ENCODE results near the gene MRPS12. TPM values are rescaled to one million over a fixed set of nuclear protein-coding genes. Genes with fewer than 3 reads are reported as not detected.
"Not testable (repeated sequence)": the region's sequence is repeated elsewhere in the genome, so short reads cannot be mapped to it uniquely, and the experiment has no call there.

Gene MRPS12
- total RNA-seq, 1 experiment from 2014 or later = 43.6 TPM

DNA sequence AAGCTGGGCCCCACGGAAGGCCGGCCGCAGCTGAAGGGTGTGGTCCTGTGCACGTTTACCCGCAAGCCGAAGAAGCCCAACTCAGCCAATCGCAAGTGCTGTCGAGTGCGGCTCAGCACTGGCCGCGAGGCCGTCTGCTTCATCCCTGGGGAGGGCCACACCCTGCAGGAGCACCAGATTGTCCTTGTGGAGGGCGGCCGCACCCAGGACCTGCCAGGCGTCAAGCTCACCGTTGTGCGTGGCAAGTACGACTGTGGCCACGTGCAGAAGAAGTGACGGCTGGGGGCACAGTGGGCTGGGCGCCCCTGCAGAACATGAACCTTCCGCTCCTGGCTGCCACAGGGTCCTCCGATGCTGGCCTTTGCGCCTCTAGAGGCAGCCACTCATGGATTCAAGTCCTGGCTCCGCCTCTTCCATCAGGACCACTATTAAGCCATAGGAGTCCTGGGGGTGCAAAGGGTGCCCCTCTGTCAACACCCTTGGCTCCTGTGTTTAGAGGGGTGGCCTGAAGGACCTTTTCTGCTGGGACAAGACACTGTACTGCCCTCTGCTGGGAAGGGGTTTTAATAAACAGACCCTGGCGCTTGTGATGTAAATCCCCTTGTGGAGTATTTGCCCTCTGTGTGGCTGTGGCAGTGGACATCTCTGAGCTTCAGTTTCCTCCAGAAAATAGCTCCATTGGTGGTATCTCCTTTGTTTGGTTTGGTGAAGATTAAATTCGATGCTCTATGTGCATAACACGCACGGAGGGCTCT lies 1.9 kb downstream of the MRPS12 start:
- no peak for DNase-seq (ENCODE audit: extremely low read depth, low read depth)

DNA sequence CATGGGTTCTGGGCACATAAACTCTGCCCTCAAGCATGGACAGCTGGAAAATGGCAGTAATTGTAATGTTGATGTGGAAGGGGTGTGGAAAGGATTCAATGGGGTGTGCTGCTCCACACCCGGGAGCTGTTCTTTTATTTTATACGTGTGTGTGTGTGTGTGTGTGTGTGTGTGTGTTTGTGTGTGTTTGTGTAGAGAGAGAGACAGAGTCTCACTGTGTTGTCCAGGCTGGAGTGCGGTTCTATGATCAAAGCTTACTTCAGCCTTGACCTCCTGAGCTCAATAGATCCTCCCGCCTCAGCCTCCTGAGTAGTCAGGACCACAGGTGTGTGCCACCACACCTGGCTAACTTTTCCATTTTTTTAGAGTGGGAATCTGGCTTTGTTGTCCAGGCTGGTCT lies 2.8 kb downstream of the MRPS12 start:
- DNase-seq (ENCODE audit: extremely low read depth, low read depth) = no peak

DNA sequence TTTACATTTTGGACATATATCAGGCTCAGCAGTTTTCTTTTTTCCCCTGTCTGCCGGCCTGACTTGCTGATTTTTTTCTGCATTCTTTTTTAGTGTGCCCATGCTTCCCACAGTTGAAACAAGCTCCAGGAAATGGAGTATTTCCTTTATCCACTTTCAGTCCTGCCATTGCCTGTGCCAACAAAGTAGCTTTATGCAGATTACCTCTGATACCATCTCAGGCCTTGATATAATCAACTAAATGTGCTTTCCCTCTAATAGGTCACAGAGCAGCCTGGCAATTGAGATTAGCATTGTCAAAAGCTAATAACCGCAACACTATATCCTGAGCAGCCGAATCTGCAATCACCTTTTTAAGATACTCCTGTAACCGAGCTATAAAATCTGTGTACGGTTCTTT lies 9.2 kb downstream of the MRPS12 start:
- DNase-seq (ENCODE audit: extremely low read depth, low read depth) = no peak

DNA sequence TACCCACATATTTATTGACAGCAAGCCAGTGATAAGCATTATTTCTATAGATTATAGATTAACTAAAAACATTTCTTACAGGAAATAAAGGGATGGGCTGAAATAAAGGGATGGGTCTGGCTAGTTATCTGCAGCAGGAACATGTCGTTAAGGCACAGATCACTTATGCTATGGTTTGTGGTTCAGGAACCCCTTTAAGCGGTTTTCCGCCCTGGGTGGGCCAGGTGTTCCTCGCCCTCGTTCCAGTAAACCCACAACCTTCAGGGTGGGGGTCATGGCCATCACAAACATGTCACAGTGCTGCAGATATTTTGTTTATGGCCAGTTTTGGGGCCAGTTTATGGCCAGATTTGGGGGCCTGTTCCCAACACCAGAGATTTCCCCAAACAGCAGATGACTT lies 10.7 kb downstream of the MRPS12 start:
- not testable (repeated sequence) for DNase-seq (ENCODE audit: extremely low read depth, low read depth)

DNA sequence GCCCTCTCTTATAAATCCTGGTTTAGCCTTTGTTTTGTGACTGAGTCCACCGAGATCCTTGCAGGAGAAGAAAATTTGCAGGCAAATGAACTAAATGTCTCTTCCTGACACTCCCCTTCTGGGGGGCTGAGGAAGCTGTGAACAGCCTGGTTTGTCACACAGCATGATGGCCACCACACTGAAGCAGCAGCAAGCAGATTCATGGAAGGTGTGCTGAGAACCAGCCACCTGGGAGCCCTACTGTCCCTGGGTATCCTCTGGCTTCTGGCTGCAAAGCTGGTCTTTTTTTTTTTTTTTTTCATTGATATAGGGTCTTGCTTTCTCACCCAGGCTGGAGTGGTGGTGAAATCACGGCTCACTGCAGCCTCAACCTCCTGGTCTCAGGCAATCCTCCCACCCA lies 11.2 kb downstream of the MRPS12 start:
- DNase-seq (ENCODE audit: extremely low read depth, low read depth) = no peak

DNA sequence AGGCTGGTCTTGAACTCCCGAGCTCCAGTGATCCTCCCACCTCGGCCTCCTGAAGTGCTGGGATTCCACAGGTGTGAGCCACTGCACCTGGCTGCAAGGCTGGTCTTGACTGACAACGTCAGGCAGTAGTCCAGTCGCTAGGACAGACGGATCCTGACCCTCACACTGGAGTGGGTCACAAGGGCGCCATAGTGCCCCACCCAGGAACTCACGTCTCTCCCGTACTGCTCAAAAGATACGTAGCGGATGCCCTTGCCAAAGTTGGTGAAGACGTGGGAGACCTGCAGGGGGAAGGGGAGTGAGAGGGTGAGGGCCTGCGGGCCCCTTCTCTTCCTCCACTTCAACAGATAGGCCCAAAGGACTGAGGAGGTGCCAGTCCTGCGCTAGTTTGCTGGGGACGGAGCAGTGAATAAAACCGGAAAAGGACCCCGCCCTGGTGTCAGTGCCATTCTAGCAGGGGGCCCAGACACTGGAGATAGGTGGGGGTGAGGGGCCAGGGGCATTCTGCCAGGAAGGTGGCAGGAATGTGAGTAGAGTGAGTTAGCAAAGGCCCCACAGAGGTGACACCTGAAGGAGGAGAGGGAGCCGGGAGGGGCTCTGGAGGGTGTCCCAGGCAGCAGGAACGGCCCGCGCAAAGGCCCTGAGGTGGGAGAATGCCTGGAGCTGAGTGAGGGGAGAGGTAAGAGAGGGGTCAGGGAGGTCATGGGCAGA lies 11.9 kb downstream of the MRPS12 start:
- no peak for DNase-seq (ENCODE audit: extremely low read depth, low read depth)

DNA sequence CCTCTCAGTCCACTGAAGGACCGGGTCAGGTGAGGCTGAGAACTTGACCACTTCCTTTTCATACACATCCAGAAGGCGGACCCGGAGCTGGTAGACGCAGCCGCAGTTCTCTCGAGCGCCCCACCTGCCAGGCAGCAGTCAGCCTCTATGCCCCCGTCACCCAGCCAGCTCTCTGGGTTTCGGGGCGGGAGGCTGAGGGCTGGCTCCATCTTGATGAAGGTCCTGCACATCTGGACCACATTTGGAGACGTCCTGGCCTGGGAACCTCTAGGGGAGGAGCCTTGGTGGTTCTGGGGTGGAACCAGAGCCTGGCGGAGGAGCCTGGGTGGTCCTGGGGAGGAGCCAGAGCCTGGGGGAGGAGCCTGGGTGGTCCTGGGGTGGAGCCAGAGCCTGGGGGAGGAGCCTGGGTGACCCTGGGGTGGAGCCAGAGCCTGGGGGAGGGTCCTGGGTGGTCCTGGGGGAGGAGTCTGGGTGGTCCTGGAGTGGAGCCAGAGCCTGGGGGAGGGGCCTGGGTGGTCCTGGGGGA lies 14.3 kb downstream of the MRPS12 start:
- no peak for DNase-seq (ENCODE audit: extremely low read depth, low read depth)

DNA sequence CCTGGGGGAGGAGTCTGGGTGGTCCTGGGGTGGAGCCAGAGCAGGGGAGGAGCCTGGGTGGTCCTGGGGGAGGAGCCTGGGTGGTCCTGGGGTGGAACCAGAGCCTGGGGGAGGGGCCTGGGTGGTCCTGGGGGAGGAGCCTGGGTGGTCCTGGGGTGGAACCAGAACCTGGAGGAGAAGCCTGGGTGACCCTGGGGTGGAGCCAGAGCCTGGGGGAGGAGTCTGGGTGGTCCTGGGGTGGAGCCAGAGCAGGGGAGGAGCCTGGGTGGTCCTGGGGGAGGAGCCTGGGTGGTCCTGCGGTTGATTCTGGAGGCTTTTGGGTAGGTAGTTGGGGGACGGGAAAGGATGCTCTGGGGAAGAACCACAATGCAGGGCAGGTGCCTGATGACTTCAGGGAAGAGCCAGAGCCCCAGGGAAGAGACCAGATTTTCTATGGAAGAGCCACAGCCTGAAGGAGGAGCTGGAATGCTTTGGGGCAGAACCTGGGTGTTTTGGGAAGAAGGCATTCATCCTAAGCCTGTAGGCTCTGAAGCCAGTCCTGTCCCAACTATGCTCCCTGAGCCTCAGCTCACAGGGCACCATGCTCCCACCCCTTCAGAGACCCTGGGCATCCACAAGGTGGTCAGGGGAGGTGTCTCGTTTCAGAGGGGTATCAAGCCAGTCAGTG lies 15.0 kb downstream of the MRPS12 start:
- no peak for DNase-seq (ENCODE audit: extremely low read depth, low read depth)

DNA sequence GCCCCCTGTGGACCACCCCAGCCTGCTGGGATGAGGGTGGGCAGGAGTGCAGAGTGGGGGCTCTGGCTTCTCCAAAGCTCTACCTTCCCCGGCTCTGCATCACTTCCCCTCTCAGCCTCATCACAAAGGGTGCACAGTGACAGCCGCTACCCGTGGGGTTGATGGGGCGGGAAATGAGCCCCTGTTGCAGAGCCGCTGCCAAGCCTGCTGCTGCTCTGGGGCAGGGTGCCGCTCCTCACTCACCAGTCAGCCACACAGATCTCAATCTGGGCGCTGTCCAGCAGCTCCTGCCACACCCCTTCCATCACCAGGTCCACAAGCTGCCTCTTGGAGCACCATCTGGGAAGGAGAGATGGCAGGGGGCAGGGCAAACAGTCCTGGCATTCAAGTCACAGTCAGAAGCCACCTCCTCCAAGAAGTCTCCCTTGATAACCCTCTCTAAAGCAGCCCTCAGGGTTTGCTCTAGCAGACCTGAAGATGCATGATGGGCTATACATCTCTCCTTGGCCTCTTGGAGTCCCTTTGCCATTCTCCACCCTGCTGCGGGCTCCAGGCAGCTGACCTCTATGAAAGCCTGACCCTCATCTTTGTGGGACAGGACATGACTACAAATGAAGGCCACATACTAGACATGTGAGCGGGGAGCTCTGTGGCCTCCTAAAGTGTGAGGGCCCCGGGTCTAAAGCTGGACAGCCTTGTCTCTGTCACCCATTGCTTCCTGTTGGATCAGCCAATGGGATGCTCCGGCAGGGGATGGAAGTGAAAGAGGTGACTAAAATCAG lies 15.7 kb downstream of the MRPS12 start:
- no peak for DNase-seq (ENCODE audit: extremely low read depth, low read depth)

DNA sequence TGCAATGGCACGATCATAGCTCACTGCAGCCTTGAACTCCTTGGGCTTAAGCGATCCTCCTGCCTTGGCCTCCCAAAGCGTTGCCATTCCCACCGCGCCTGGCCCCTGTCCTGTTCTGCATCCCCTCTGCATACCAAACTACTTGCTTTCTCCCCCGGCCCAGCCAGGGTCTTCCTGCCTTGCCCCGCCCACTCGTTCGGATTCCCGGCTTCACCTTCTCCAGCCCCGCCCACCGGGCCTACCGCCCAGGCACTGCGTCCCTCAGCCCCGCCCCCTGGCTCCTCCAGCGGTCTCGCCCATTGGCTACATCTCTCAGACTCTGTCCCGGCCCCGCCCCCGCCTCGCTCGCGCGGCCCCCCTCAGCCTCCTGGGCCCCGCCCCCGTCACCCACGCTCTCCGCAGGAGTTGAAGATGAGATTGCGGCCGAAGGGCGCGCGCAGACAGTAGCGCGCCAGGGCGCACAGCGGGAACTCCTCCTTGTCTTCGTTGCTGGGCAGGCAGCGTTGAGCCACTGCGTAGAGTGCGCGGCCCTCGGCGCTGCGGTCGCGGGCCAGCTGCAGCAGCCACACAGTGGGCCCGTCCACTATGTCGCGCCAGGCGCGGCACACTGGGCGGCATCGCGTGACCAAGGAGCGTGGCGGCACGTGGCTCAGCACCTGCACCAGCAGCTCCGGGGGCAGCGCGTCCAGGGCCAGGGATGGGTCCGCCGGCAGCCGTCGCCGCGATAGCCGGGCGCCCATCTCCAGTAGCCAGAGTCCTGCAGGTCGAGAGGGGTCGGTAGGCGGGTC lies 19.0 kb downstream of the MRPS12 start:
- DNase-seq (ENCODE audit: extremely low read depth, low read depth) = peak; percentile 66

DNA sequence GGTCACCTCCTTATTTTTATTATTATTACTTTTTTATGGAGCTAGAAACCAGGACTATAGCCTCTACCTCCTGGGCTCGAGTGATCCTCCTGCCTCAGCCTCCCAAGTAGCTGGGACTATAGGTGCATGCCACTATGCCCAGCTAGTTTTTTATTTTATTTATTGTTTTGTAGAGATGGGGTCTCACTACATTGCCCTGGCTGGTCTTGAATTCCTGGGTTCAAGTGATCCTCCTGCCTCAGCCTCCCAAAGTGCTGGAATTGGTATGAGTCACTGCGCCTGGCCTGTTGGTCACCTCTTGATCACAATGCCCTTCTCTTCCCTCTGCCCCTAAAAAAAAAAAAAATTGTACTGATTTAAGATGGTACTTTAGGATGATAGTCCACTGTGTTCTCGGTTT lies 20.4 kb downstream of the MRPS12 start:
- no peak for DNase-seq (ENCODE audit: extremely low read depth, low read depth)

DNA sequence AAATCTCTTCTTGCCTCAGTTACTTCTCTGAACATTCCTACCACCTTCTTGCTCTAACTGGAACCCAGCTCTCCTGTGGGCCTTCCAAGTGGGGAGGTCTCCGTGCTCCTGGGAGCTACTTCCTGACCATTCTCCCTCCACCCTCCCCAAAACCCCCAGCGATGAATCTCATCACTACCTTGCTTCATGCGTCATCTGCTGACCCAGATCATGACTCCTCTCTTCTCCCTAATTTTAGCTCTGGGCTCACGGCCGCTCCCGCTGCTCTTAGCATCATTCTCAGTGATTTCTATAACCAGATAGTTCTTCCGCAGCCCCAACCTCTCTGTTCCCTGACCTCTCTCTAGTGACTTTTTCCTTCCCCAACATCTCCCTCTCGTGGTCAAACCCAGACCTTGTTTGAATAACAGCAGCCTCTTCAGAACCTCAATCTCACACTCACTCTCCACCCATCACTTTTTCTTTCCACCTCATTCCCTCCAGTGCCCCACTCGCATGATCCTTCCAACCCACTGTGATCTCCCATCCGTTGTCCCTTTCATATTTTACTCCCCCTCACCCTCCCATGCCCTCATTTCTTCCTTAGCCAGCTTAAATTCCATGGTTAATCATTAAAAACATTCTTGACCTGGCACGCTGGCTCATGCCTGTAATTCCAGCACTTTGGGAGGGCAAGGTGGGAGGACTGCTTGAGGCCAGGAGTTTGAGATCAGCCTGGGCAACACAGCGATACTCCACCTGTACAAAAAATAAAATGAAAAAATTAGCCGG lies 21.8 kb downstream of the MRPS12 start:
- DNase-seq (ENCODE audit: extremely low read depth, low read depth) = peak; percentile 63

DNA sequence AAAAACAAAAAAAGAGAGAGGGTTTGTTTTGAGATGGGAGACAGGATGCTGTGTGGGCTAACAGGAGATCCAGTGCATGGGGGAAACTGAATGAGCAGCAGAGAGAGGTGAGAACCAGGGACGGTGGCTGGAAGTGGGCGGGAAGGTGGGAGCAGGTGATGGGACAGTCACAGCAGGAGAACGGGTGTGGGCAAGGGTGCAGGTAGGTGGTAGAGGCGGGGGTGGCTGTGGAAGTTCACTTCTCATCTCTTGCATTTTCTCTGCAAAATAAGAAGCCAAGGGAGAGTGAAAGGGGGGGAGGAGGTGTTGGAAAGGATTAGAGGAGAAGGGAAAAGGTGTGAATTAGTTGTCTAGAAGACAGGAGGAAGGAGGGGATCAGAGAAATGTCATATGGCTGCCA lies 22.9 kb downstream of the MRPS12 start:
- DNase-seq (ENCODE audit: extremely low read depth, low read depth) = no peak

DNA sequence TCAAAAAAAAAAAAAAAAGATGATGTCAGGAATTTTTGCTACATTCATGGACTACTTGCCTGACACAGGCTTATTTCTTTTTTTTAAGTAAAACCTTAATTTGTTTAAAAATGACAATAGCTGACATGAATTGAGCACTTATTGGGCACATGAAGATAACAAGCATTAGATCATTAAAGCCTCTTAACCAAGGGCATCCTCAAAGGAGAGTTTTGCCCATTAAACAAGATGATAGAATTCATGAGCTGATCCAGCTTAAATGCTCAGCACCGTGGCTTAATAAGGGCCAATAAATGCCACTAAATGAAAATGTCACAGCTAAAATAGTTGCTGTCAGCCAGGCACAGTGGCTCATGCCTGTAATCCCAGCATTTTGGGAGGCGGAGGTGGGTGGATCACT lies 25.5 kb downstream of the MRPS12 start:
- no peak for DNase-seq (ENCODE audit: extremely low read depth, low read depth)

DNA sequence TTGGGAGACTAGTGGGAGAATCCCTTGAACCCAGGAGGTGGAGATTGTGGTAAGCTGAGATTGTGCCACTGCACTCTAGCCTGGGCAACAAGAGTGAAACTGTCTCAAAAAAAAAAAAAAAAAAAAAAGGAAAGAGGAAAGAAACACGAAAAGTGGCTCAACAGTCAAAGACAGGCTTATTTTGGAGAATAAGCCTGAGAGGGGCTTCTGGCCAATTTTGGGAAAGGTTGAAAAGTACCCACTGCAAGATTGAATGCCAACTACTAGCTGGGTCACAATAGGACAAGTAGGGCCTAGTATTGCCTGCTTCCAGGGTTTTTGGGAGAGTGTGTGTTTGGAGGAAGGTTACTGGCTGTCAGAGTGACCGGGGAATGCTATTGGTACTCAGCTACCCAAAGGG lies 27.6 kb downstream of the MRPS12 start:
- DNase-seq (ENCODE audit: extremely low read depth, low read depth) = no peak

DNA sequence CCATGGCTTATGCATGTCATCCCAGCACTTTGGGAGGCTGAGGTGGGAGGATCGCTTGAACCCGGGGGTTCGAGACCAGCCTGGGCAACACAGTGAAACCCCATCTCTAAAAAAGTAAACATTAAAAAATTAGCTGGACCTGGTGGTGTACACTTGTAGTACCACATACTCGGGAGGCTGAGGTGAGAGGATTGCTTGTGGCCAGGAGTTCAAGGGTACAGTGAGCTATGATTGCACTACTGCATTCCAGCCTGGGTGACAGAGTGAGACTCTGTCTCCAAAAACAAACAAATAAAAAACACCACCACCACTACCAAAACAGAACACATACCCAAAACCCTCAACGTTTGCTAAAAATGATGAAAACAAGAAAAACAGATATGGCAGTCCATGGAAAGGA lies 28.9 kb downstream of the MRPS12 start:
- no peak for DNase-seq (ENCODE audit: extremely low read depth, low read depth)

DNA sequence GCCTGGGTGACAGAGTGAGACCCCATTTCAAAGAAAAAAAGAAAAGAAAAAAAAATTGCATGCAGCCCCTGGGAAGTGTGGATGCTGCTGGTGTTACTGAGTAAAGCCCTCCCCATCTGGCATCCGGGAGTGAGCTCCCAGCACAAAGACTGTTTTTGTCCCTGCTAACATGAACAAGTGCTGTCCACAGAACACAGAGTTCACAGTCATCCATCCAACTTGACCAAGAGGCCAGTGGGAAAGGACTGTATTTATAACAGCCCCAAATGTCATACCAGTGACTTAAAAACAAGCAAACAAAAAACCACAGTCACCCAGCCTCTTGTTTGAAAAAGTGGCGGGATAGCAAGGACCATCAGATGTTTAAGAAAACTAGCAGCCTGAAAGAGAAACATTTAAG lies 34.0 kb downstream of the MRPS12 start:
- DNase-seq (ENCODE audit: extremely low read depth, low read depth) = no peak

DNA sequence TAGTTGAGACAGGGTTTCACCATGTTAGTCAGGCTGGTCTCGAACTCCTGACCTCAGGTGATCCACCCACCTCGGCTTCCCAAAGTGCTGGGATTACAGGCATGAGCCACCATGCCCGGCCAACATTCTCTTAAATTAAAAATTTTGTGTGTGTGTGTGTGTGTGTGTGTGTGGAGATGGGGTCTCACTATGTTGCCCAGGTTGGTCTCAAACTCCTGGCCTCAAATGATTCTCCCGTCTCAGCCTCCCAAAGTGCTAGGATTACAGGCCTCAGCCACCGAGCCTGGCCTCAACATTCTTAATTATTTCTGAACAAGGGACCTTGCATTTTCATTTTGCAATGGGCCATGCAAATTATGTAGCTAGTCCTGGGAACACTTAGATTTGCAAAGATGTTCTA lies 35.4 kb downstream of the MRPS12 start:
- not testable (repeated sequence) for DNase-seq (ENCODE audit: extremely low read depth, low read depth)

All from NCI-H460 (cell line).